PC-3 (cell line): ENCODE measurements around the gene CACNA1A.

Source experiments
- EZH2 ChIP-seq: fragments of 300-600 bp; sonication (generic); IDR thresholded peaks from one replicate; pipeline ENCODE4 v1.6.1; 2017; ENCODE audit warnings: antibody characterized with exemption, mild to moderate bottlenecking, low read length; ENCODE audit not compliant: unreplicated experiment
- TF ChIP-seq, protein P1 (sequence below): fragments of 300-600 bp; sonication (generic); conservative IDR thresholded peaks from 2 replicates; pipeline ENCODE4 v1.5.1; 2017; ENCODE audit warnings: antibody characterized with exemption, low read depth, mild to moderate bottlenecking, low read length

DNA sequence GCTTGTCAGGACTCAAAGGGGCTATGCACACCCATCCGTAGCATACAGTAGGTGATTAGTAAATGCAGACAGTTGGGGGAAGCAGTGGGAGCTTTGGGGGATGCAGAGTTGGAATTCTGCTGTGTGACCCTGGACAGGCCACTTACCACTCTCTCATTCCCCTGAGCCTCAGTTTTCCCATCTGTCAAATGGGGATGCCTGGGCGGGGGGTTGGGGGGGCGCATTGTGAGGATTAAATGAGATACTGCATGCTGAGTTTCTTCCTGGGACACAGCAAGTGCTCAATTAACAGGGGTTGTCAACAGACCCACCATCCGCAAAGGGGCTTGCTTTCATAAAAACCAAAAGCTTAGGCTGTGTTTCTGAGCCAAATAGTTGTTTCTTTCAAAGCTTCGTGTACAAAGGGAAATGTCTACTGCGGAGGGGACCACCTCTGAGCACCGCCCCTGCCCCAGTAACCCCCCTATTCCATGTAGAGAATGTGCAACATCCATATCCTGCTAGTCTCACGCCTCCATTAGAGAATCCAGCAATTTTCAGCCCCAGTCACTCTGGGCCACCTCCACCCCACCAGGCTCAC lies 223.7 kb downstream of the CACNA1A start:
- TF ChIP-seq, protein P1, sequence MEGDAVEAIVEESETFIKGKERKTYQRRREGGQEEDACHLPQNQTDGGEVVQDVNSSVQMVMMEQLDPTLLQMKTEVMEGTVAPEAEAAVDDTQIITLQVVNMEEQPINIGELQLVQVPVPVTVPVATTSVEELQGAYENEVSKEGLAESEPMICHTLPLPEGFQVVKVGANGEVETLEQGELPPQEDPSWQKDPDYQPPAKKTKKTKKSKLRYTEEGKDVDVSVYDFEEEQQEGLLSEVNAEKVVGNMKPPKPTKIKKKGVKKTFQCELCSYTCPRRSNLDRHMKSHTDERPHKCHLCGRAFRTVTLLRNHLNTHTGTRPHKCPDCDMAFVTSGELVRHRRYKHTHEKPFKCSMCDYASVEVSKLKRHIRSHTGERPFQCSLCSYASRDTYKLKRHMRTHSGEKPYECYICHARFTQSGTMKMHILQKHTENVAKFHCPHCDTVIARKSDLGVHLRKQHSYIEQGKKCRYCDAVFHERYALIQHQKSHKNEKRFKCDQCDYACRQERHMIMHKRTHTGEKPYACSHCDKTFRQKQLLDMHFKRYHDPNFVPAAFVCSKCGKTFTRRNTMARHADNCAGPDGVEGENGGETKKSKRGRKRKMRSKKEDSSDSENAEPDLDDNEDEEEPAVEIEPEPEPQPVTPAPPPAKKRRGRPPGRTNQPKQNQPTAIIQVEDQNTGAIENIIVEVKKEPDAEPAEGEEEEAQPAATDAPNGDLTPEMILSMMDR: no peak
- TF ChIP-seq EZH2: no peak
